HG02588 (cell line): ENCODE results near the gene SULT4A1.

Experiments
- ATAC-seq: cut with Tn5 transposase; IDR thresholded peaks from one replicate; pipeline ENCODE4 v1.9.1; 2021; ENCODE audit warnings: mild to moderate bottlenecking, moderate library complexity; ENCODE audit not compliant: unreplicated experiment

SULT4A1 gene

GRCh38 chr22:43845981-43846380 lies 16.3 kb downstream of the SULT4A1 start:
- no peak for ATAC-seq

DNA sequence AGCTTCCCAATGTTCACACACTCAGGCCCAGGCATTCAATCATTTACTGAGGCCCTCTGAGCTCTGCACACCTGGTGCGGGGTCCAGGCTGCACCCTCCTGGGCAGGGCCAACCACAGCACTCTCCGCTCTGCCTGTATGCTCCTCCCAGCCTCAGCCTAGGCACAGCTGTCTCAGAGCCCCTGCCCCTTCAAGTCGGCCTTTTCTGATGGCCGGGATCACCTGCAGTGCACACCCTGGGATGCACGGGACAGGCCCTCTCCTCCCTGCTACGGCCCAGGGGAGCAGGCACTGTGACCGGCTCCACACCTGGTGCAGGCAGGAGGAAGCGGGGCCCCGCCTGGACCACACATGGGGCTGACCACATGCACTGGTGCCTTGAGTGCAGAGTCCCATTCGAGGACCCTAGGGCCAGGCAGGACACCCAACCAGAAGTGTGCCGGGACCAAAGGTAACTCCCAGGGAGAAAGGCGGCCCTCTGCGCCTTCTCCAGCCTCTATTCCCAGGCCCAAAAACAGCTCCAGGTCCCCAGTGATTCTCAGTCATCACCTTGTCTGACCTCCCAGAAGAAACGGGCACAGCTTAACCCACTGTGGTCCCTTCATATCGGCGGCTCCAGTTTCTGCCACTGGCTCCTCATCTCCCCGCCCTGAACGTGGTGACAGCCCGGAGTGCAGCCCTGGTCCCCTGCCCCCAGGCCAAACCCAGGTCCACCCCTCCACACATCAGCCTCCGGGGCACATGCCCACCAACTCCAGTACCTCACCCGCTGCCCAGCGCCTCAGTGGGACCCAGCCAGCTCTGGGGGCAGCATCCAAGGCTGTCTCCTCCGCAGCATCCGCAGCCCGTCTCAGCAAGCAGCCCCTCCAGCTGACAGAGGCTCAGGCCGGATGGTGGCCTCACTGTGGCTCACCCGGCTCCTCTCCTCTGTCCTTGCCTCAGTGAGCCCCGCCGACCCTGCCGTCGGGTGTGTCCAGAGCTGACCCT lies 17.5 kb downstream of the SULT4A1 start:
- no peak for ATAC-seq

DNA sequence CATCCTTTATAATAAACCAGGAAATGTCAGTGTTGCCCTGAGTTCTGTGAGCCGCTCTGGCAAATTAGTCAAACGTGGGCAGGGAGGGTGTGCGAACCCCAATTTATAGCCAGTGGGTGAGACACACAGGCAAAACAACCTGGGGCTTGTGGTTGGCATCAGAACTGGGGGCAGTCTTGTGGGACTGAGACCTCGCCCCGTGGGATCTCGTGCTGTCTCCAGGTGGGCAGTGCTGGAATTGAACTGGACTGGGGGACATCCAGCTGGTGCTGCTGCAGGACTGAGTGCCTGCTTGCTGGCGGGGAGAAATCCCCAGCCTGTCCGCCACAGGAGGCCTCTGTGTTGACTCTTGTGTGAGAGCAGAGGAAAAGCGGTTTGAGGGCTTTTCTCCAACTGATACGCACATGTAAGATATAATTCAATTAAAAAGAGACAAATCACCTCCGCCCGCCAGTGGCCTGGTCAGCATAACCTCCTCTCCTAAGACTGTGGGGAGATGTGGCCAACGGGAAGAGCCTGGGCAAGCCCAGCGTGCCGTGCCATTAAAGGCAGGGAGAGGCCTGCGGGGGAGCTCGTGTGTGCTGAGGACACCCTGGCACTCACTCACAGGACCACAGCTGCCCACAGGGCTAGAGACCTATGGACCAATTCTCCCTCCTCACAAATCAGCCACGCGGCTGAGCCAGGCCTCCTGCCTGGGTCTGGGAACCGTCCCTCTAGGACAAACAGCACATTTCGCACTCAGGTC lies 18.4 kb downstream of the SULT4A1 start:
- ATAC-seq = no peak

- no peak for ATAC-seq
Measured at GRCh38 chr22:43841742-43842141, 20.6 kb downstream of the SULT4A1 start.

GRCh38 chr22:43840851-43841250 lies 21.5 kb downstream of the SULT4A1 start:
- ATAC-seq = no peak

- no peak for ATAC-seq
Measured at GRCh38 chr22:43840431-43840830, 21.9 kb downstream of the SULT4A1 start.

DNA sequence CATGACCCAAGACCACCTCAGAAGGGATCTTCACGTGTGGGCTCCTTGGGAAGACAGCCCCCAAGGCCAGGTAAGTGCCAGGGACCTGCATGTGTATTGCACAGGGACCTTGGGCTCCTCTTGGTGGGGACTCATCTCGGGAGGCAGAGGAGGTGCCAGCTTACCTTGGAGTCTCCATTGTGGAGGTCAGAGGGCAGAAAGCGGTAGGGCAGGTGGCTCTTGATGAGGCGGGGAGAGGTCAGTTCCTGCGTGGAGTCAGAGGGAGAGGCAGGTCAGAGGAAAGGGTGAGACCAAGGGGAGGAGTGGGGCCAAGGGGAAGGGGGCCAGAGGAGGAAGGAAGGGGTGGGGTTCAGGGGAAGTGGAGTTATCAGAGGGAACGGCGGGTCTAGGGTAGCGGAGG lies 22.5 kb downstream of the SULT4A1 start:
- no peak for ATAC-seq

DNA sequence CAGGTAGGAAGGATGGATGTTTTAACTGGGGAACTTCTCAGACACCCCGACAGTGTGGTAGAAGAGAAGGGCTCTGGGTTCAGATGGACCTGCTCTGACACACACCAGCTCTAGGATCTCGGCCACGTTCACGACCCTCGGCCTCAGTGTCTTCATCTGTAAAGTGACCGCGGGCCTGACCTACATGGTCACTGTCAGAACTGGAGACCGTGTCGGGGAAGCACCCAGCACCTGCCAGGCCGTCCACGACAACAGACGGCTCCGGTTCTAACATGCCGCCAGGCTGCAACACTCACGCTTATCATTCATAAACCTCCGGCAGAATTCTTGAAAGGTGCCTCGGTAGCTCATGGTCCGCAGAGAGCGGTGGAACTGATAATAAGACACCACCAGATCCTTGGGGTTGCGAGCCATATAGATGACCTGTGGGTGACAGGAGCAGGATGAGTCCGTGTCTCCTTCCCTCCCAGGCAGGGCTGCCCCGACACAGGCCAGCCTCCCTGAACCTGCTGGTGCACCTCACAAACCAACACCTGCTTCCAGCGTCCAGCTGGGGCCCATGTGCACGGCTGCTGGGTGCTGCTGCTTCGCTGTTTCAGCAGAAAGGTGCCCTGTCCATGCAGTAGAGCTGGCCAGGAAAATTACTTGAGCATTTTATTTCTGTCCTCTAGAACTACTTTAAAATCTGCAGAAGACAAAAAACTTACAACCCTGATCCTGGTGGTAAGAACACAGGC lies 23.6 kb downstream of the SULT4A1 start:
- ATAC-seq = no peak

GRCh38 chr22:43838161-43838560 lies 24.2 kb downstream of the SULT4A1 start:
- no peak for ATAC-seq

DNA sequence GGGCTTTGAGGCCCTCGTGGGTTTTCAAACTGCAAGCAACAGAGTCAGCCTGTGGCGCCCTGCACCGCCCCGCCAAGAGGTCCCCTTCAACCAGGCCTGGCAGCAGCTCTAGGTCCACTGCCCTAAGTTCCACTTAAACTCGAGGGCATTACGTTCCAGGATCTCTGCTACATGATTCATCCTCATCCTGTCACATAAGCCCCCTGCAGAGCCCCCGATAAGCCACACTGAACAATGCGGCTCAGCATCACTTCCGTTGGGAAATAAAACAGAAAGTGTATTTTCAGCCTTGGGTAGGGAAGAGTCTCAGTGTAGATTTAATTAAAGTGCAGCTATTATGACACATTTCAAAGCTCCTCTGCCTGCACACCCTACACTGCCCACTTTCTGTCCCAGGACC lies 24.6 kb downstream of the SULT4A1 start:
- no peak for ATAC-seq

DNA sequence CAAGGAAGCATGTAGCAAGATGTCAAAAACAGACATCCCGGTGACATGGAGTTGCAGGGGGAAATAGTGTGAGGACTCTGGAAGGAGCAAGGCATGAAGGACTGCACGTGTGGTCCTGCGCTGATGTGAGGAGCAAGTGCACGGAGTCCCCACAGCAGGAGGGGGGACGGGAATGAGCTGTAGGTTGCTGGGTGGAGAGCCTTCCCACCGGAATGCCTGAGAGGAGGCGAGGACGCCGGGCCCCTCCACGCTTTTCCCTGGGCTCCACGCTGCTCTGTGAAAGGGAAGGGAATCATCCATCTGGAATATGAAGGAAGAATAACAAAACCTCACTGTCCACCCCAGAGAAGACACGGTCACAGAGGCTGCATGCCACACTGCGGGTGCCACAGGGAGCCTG lies 26.6 kb downstream of the SULT4A1 start:
- no peak for ATAC-seq

GRCh38 chr22:43835166-43835565 lies 27.1 kb downstream of the SULT4A1 start:
- no peak for ATAC-seq

DNA sequence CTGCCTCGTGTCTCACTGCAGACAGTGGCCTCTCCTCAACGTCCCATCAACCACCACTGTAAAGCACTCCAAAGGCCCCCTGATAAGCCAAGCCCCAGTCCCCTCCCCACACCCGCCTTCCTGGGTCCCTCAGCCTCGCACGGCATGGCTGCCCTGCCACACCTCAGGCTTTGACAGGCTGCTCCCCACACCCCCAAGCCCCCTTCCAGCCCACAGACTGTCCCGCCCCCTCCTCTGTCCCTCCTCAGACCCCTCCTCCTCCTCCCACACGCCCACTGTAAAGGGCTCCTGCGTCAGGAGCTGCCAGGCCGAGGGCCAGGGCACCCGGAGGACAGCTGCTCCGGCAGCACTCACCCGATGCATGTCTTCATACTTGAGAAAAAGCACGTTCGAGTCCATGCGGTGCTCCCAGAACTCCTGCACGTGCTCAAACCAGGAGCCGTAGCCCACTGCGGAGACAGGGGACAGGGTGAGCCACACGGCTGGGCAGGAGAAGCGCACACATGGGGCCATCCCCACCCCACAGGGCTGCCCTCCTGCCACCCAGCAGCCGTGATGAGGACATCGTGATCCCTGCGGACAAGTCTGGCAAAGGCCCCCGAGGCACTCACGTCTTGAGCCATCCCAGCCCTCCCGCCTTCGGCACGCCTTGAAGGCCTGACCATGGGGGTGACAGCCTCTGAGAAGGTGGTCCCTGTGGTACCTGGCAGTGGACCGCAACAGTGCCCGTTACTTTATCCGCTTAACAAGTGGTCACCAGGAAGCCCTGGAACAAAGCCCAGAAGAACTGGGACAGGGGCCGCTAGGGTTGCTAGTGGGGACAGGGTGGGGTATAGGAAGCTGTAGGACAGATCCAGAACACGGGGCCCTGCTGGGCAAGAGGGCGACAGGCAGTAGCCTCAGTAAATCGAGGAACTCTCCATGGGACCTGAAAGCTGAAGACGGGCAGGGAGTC lies 28.8 kb downstream of the SULT4A1 start:
- ATAC-seq = no peak

GRCh38 chr22:43832393-43833265 lies 29.7 kb downstream of the SULT4A1 start:
- no peak for ATAC-seq

- ATAC-seq = no peak
Measured at GRCh38 chr22:43831561-43832392, 30.5 kb downstream of the SULT4A1 start.

- ATAC-seq = no peak
Measured at GRCh38 chr22:43830931-43831560, 31.3 kb downstream of the SULT4A1 start.

DNA sequence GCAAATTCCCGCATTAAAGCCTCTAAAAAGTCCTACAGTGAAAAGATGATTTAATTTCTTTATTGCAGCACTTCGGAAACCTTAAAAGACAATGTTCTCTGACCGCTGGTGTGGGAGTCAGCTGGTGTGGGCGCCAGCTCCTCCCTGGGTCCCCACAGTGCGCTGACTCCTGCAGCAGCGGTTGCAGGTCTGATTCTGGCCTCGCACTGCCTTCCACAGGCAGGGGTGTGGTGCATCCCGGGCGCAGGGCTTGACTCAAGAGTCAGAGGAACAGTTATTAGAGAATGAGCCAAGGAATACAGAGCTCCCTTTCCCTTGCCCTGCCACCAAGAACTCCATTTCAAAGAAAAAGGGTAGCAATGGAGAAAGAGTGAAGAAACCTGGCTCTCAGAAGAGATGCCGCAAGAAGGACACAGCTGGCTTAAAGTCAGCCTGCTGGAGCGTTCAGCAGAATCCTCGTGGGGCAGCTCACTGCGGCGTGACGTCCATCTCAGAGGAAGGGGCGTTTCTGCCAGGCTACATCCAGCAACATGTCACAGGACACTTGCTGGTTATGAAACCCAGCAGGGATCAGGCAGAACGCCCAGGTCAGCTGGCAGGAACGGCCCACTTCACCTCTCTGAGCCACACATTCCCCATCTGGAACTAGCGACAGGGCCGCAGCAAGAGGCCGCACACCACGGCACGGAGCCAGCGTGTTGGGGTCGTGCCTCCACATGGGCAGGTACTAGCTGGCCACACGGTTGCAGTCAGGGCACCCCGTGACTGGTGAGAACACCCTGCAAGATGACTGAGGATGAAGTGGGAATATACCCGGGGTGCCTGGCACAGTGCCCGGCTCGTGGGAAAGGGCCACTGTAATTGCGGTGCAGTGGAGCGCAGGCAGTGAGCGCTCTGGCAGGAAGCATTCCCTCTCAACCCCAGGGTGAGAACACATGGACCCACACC lies 32.1 kb downstream of the SULT4A1 start:
- ATAC-seq = no peak
